Mucosa of rectum (tissue), 2 donors: ENCODE measurements around the gene ABHD17B.

ENCODE experiments used
- H3K27ac ChIP-seq, 2 donors: one replicate each; pipeline ENCODE4 v1.7.0; 2013; ENCODE audit warnings: inconsistent platforms in 2 of 2, low read depth in 2 of 2, low read length in 2 of 2
- H3K27me3 ChIP-seq, 2 donors: one replicate each; pipeline ENCODE4 v1.7.0; 2013; ENCODE audit warnings: low read length in 2 of 2; ENCODE audit not compliant: control insufficient read depth in 2 of 2, insufficient read depth in 2 of 2
- H3K36me3 ChIP-seq, 2 donors: one replicate each; pipeline ENCODE4 v1.7.0; 2013; ENCODE audit warnings: low read length in 2 of 2; ENCODE audit not compliant: control insufficient read depth in 2 of 2, insufficient read depth in 2 of 2
- H3K4me1 ChIP-seq, 2 donors: one replicate each; pipeline ENCODE4 v1.7.0; 2013; ENCODE audit warnings: low read length in 2 of 2, mild to moderate bottlenecking in 1 of 2; ENCODE audit not compliant: control insufficient read depth in 2 of 2, insufficient read depth in 2 of 2
- H3K4me3 ChIP-seq, 2 donors: one replicate each; pipeline ENCODE4 v1.7.0; 2013; ENCODE audit warnings: low read length in 2 of 2
- H3K9ac ChIP-seq, 2 donors: one replicate each; pipeline ENCODE4 v1.7.0; 2013; ENCODE audit warnings: low read length in 2 of 2, low read depth in 1 of 2, mild to moderate bottlenecking in 1 of 2
- H3K9me3 ChIP-seq, 2 donors: one replicate each; pipeline ENCODE4 v1.7.0; 2013; ENCODE audit warnings: low read length in 2 of 2; ENCODE audit not compliant: control insufficient read depth in 2 of 2
- donor health status: healthy.
- donor health status: Normal muscosa, but diverticular disease.

ABHD17B gene

GRCh38 chr9:71931166-71931565, 20.2 kb upstream of the ABHD17B start:
- no peaks in the 10 kb centered on the region for H3K27me3 ChIP-seq
- no peak overlapping the region for H3K9ac ChIP-seq
- no peaks in the 10 kb centered on the region for H3K9me3 ChIP-seq
- peaks cover 3 to 9% of the 10 kb centered on the region in 2 donors for H3K4me1 ChIP-seq
- no peaks in the 10 kb centered on the region for H3K36me3 ChIP-seq
- H3K4me3 ChIP-seq = no peak overlapping the region
- H3K27ac ChIP-seq = no peak overlapping the region

- Histone ChIP-seq H3K4me1 (peaks cover 3 to 9% of the 10 kb centered on the region in 2 donors), H3K36me3 (no peaks in the 10 kb centered on the region), H3K27ac (no peak overlapping the region), H3K9ac (no peak overlapping the region), H3K4me3 (no peak overlapping the region), H3K27me3 (no peaks in the 10 kb centered on the region), H3K9me3 (no peaks in the 10 kb centered on the region)
Observed at GRCh38 chr9:71929791-71930440, 18.9 kb upstream of the ABHD17B start.

DNA sequence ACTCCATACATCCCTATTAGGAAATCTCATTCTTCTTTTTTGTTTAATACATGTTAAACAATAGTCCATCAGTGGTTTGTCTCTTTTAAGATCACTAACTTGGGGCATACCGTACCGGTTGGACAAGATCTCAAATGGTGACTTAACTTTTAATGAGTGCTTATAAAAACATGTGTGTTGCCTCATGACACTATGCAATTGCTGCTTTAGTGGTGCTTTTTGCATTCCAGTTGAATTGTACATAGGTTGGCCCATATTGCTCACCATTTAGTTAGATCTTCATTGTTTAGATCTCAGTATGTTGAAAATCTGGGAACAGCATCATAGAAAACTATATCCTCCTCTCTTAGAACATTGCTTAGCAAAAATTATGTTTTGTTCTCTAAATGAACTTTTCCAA, 18.2 kb upstream of the ABHD17B start:
- H3K27me3 ChIP-seq = no peaks in the 10 kb centered on the region
- no peaks in the 10 kb centered on the region for H3K9me3 ChIP-seq
- no peak overlapping the region for H3K9ac ChIP-seq
- H3K4me3 ChIP-seq = no peak overlapping the region
- no peaks in the 10 kb centered on the region for H3K36me3 ChIP-seq
- peak overlapping the region in 1 of 2 donors; percentile 21 for H3K27ac ChIP-seq
- H3K4me1 ChIP-seq = peaks cover 3 to 9% of the 10 kb centered on the region in 2 donors

DNA sequence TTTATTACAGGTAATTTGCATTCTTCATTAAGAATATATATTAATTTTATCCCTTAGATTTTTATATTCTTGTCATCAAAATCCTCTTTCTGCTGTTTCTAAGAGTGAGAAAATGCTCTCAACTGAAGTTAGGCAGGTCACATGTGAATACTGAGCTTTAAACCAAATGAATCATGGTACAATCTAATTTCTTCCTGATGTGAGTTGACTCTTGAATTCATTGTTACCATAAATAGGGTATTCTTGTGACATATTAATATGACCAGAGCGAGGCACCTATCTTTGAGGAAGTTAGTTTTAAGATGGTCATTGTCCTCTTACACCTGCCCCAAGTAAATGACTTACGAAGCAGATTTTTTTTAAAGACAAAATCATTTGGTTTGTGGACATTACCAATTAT, 17.8 kb upstream of the ABHD17B start:
- H3K27me3 ChIP-seq = no peaks in the 10 kb centered on the region
- no peak overlapping the region for H3K4me3 ChIP-seq
- no peaks in the 10 kb centered on the region for H3K9me3 ChIP-seq
- peak overlapping the region in 1 of 2 donors; percentile 21 for H3K27ac ChIP-seq
- peaks cover 3 to 9% of the 10 kb centered on the region in 2 donors for H3K4me1 ChIP-seq
- H3K9ac ChIP-seq = no peak overlapping the region
- H3K36me3 ChIP-seq = no peaks in the 10 kb centered on the region

GRCh38 chr9:71928376-71928775, 17.4 kb upstream of the ABHD17B start:
- H3K27me3 ChIP-seq = no peaks in the 10 kb centered on the region
- peak overlapping the region in 1 of 2 donors; percentile 10 for H3K4me3 ChIP-seq
- H3K27ac ChIP-seq = no peak overlapping the region
- no peaks in the 10 kb centered on the region for H3K36me3 ChIP-seq
- peaks cover 3 to 9% of the 10 kb centered on the region in 2 donors for H3K4me1 ChIP-seq
- no peaks in the 10 kb centered on the region for H3K9me3 ChIP-seq
- no peak overlapping the region for H3K9ac ChIP-seq

GRCh38 chr9:71925834-71926233, 14.8 kb upstream of the ABHD17B start:
- no peaks in the 10 kb centered on the region for H3K9me3 ChIP-seq

GRCh38 chr9:71924576-71924975, 13.6 kb upstream of the ABHD17B start:
- Histone ChIP-seq H3K4me1 (no peaks in the 10 kb centered on the region), H3K9ac (no peak overlapping the region), H3K27ac (no peak overlapping the region), H3K9me3 (no peaks in the 10 kb centered on the region), H3K4me3 (no peak overlapping the region), H3K36me3 (no peaks in the 10 kb centered on the region), H3K27me3 (no peaks in the 10 kb centered on the region)

More at GRCh38 chr9:71925834-71926233, 14.8 kb upstream of the ABHD17B start:
- Histone ChIP-seq H3K4me1 (peaks cover 2 to 6% of the 10 kb centered on the region in 2 donors), H3K27ac (no peak overlapping the region), H3K4me3 (no peak overlapping the region), H3K27me3 (no peaks in the 10 kb centered on the region), H3K9ac (no peak overlapping the region), H3K36me3 (no peaks in the 10 kb centered on the region)

- H3K27ac ChIP-seq = no peak overlapping the region
- H3K27me3 ChIP-seq = no peaks in the 10 kb centered on the region
- H3K4me1 ChIP-seq = peaks cover 0 to 2% of the 10 kb centered on the region in 2 donors
- H3K36me3 ChIP-seq = no peaks in the 10 kb centered on the region
- no peak overlapping the region for H3K9ac ChIP-seq
- H3K9me3 ChIP-seq = no peaks in the 10 kb centered on the region
- H3K4me3 ChIP-seq = no peak overlapping the region
Observed at GRCh38 chr9:71921190-71921814, 10.3 kb upstream of the ABHD17B start.

- Histone ChIP-seq H3K4me3 (no peak overlapping the region), H3K9ac (no peak overlapping the region), H3K4me1 (peaks cover 0 to 2% of the 10 kb centered on the region in 2 donors), H3K27me3 (no peaks in the 10 kb centered on the region), H3K36me3 (no peaks in the 10 kb centered on the region), H3K9me3 (no peaks in the 10 kb centered on the region), H3K27ac (no peak overlapping the region)
Observed at GRCh38 chr9:71920456-71921189, 9.6 kb upstream of the ABHD17B start.

DNA sequence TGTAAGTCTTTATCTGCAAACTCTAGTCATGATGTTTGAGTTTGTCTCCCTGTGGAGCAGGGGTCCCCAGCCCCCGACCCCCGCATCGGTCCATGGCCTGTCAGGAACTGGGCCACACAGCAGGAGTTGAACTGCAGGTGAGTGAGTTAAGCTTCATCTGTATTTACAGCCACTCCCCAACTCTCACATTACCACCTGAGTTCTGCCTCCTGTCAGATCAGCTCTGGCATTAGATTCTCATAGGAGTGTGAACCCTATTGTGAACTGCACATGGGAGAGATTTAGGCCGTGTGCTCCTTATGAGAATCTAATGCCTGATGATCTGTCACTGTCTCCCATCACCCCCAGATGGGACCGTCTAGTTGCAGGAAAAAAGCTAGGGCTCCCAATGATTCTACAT, 7.4 kb upstream of the ABHD17B start:
- Histone ChIP-seq H3K36me3 (no peaks in the 10 kb centered on the region), H3K27ac (no peak overlapping the region), H3K4me1 (peaks cover 0 to 2% of the 10 kb centered on the region in 2 donors), H3K9me3 (no peaks in the 10 kb centered on the region), H3K9ac (no peak overlapping the region), H3K4me3 (no peak overlapping the region), H3K27me3 (no peaks in the 10 kb centered on the region)
